CD14-positive monocyte (primary cell): ENCODE data around the gene SPATA31C2. TPM values are rescaled to one million over a fixed set of nuclear protein-coding genes. Genes with fewer than 3 reads are reported as not detected.

Experiments used
- DNase-seq, 3 donors: peaks; one replicate each; pipeline ENCODE4 v3.0.0-alpha.2; 2011 to 2022
- H2AFZ ChIP-seq: 2 replicates; pipeline ENCODE4 v1.6.0; 2012; ENCODE audit warnings: mild to moderate bottlenecking, low read depth, low read length, inconsistent platforms; ENCODE audit not compliant: insufficient read depth, poor library complexity, severe bottlenecking
- H3K27ac ChIP-seq, 2 donors: 1 replicate in 1 of 2; 2 replicates in 1 of 2; pipeline ENCODE4 v1.5.1; 2012 to 2013; ENCODE audit warnings: low read length in 2 of 2, control low read depth in 1 of 2, inconsistent platforms in 1 of 2, low read depth in 1 of 2, mild to moderate bottlenecking in 1 of 2
- H3K27me3 ChIP-seq, 2 donors: one replicate each; pipeline versions ENCODE4 v1.6.0 to v1.6.1; 2011 to 2013; ENCODE audit warnings: low read length in 2 of 2; ENCODE audit not compliant: control insufficient read depth in 2 of 2, insufficient read depth in 2 of 2
- H3K36me3 ChIP-seq, 2 donors: replicated peaks in 1 of 2; 1 replicate in 1 of 2; 2 replicates in 1 of 2; pipeline versions ENCODE4 v1.5.1 to v1.6.1; 2012 to 2013; ENCODE audit warnings: low read length in 2 of 2, control low read depth in 1 of 2, inconsistent platforms in 1 of 2, mild to moderate bottlenecking in 1 of 2; ENCODE audit not compliant: insufficient read depth in 2 of 2, control insufficient read depth in 1 of 2
- H3K4me1 ChIP-seq, 2 donors: 1 replicate in 1 of 2; 2 replicates in 1 of 2; pipeline versions ENCODE4 v1.5.1 to v1.6.1; 2012 to 2013; ENCODE audit warnings: low read length in 2 of 2, control low read depth in 1 of 2, inconsistent platforms in 1 of 2, mild to moderate bottlenecking in 1 of 2, moderate library complexity in 1 of 2; ENCODE audit not compliant: insufficient read depth in 2 of 2, control insufficient read depth in 1 of 2
- H3K4me2 ChIP-seq: replicated peaks from 2 replicates; pipeline ENCODE3; 2012; ENCODE audit warnings: low read length, moderate library complexity, mild to moderate bottlenecking; ENCODE audit not compliant: poor library complexity, severe bottlenecking; ENCODE audit errors: extremely low read depth
- H3K4me3 ChIP-seq, 3 experiments: fragments of 200-600 bp in 1 of 3; sonication (generic) in 1 of 3; replicated peaks in 1 of 3; 1 replicate in 2 of 3; 2 replicates in 1 of 3; pipeline ENCODE4 v1.5.1; 2011 to 2013; ENCODE audit warnings: low read length in 3 of 3, mild to moderate bottlenecking in 3 of 3, control low read depth in 2 of 3, low read depth in 2 of 3, inconsistent platforms in 1 of 3, moderate library complexity in 1 of 3
- H3K79me2 ChIP-seq: 2 replicates; pipeline ENCODE4 v1.6.0; 2012; ENCODE audit warnings: mild to moderate bottlenecking, control low read depth, inconsistent platforms, low read length, moderate library complexity; ENCODE audit not compliant: insufficient read depth
- H3K9ac ChIP-seq: 2 replicates; pipeline ENCODE4 v1.6.0; 2017; ENCODE audit warnings: low read length, mild to moderate bottlenecking; ENCODE audit not compliant: insufficient read depth, poor library complexity, severe bottlenecking
- H3K9me3 ChIP-seq, 2 donors: replicated peaks in 1 of 2; 1 replicate in 1 of 2; 2 replicates in 1 of 2; pipeline versions ENCODE4 v1.5.1 to v1.6.1; 2012 to 2013; ENCODE audit warnings: low read length in 2 of 2, control low read depth in 1 of 2; ENCODE audit not compliant: control insufficient read depth in 1 of 2, insufficient read depth in 1 of 2
- H4K20me1 ChIP-seq: 2 replicates; pipeline ENCODE4 v1.6.0; 2012; ENCODE audit warnings: mild to moderate bottlenecking, low read length, control low read depth, moderate library complexity; ENCODE audit not compliant: insufficient read depth
- H3K27ac Mint-ChIP-seq, 7 donors: one replicate each; pipeline ENCODE4 v1.8.0; 2020; ENCODE audit warnings: mild to moderate bottlenecking in 7 of 7, mixed read lengths in 7 of 7, moderate library complexity in 6 of 7, inconsistent platforms in 2 of 7
- H3K27me3 Mint-ChIP-seq, 3 donors: one replicate each; pipeline ENCODE4 v1.8.0; 2021 to 2022; ENCODE audit warnings: low read depth in 3 of 3, mild to moderate bottlenecking in 3 of 3, mixed read lengths in 3 of 3, moderate library complexity in 3 of 3, inconsistent platforms in 1 of 3
- H3K36me3 Mint-ChIP-seq, 2 donors: one replicate each; pipeline ENCODE4 v1.8.0; 2020; ENCODE audit warnings: mixed read lengths in 2 of 2, inconsistent platforms in 1 of 2, mild to moderate bottlenecking in 1 of 2
- H3K4me1 Mint-ChIP-seq: one replicate; pipeline ENCODE4 v1.8.0; 2020; ENCODE audit warnings: mild to moderate bottlenecking, mixed read lengths
- H3K4me3 Mint-ChIP-seq, 2 donors: one replicate each; pipeline ENCODE4 v1.8.0; 2020; ENCODE audit warnings: mild to moderate bottlenecking in 2 of 2, mixed read lengths in 2 of 2, moderate library complexity in 1 of 2
- H3K9me3 Mint-ChIP-seq, 7 donors: one replicate each; pipeline ENCODE4 v1.8.0; 2020 to 2022; ENCODE audit warnings: mixed read lengths in 7 of 7, mild to moderate bottlenecking in 6 of 7, moderate library complexity in 6 of 7, inconsistent platforms in 2 of 7
- WGBS: methylation state at CpG from one replicate; pipeline ENCODE4 v1.1.5; 2013; ENCODE audit warnings: missing lambda C conversion rate; ENCODE audit not compliant: insufficient coverage; 5-methylcytosine and 5-hydroxymethylcytosine counted together
- intact Hi-C, 2 donors: fragments of 100-400 bp; cut with micrococcal nuclease; formaldehyde crosslinking; loops; one replicate each; pipeline versions ENCODE4 v1.15.0 to v1.15.1; 2023
- polyA plus RNA-seq, 3 donors: library from polyadenylated mRNA; depleted of rRNA in 1 of 3; unstranded in 2 of 3; stranded (reverse) in 1 of 3; fragments of 300-500 nt in 2 of 3; fragments of >200 nt in 1 of 3; fragmentation: Illumina TruSeq in 2 of 3; gene quantifications; 1 replicate in 2 of 3; 2 replicates in 1 of 3; pipeline ENCODE4 v1.2.3, GENCODE V29; 2012 to 2021
- TF ChIP-seq, protein P1 (sequence below): fragments of 200-600 bp; IDR thresholded peaks from one replicate; pipeline ENCODE4 v1.8.0; 2022; ENCODE audit warnings: antibody characterized with exemption, mild to moderate bottlenecking

SPATA31C2 gene
- polyA plus RNA-seq, 3 donors = not detected

GRCh38 chr9:88092797-88093331 lies 45.4 kb downstream of the SPATA31C2 start:
- peak overlapping the region; percentile 1 for H3K9ac ChIP-seq
- H3K27ac Mint-ChIP-seq = peak overlapping the region in 1 of 7 donors; percentile 30
- H3K4me2 ChIP-seq = peak overlapping the region; percentile 43
- no peak for DNase-seq
- H3K4me3 Mint-ChIP-seq = peak overlapping the region; percentile 26 to 50
- H4K20me1 ChIP-seq = no peaks in the 10 kb centered on the region
- peaks cover 1 to 4% (median 2%) of the 10 kb centered on the region in 3 donors for H3K27me3 Mint-ChIP-seq
- H3K27me3 ChIP-seq = no peaks in the 10 kb centered on the region
- H2AFZ ChIP-seq = peak overlapping the region; percentile 53
- no peaks in the 10 kb centered on the region for H3K79me2 ChIP-seq
- intact Hi-C loops = no loop called here
- peaks cover 10% of the 10 kb centered on the region for H3K4me1 Mint-ChIP-seq
- peak overlapping the region in 1 of 3 experiments; percentile 20 for H3K4me3 ChIP-seq
- no peaks in the 10 kb centered on the region for H3K36me3 Mint-ChIP-seq
- 15% methylated on average over 9 of the region's 10 CpGs for WGBS
- H3K4me1 ChIP-seq = peaks cover 3 to 7% of the 10 kb centered on the region in 2 donors
- H3K9me3 Mint-ChIP-seq = peaks cover 0 to 1% (median 0%) of the 10 kb centered on the region in 7 donors
- TF ChIP-seq, protein P1, sequence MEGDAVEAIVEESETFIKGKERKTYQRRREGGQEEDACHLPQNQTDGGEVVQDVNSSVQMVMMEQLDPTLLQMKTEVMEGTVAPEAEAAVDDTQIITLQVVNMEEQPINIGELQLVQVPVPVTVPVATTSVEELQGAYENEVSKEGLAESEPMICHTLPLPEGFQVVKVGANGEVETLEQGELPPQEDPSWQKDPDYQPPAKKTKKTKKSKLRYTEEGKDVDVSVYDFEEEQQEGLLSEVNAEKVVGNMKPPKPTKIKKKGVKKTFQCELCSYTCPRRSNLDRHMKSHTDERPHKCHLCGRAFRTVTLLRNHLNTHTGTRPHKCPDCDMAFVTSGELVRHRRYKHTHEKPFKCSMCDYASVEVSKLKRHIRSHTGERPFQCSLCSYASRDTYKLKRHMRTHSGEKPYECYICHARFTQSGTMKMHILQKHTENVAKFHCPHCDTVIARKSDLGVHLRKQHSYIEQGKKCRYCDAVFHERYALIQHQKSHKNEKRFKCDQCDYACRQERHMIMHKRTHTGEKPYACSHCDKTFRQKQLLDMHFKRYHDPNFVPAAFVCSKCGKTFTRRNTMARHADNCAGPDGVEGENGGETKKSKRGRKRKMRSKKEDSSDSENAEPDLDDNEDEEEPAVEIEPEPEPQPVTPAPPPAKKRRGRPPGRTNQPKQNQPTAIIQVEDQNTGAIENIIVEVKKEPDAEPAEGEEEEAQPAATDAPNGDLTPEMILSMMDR = no peak
- H3K9me3 ChIP-seq = no peaks in the 10 kb centered on the region
- no peak overlapping the region for H3K27ac ChIP-seq
- H3K36me3 ChIP-seq = no peaks in the 10 kb centered on the region

DNA sequence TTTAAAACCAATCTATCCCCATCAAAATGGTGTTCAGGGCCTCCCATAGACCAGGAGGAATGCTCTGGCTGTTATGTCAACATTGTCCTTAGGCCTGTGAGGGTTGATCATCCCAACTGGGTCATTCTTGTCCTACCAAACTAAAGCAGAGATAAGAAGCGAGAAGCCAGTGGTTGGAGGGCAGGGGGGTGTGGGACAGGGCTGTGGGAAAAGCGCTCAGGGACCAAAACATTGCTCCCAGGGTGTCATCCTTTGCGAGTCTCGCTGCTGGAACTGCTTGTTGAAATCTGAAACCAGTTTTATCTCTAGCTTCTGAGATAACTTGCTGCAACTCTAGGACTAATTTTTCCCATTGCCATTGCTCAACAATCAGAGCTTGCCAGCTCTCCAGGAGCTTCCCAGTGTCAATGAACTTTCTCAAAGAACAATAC lies 48.1 kb downstream of the SPATA31C2 start:
- no peak overlapping the region for H3K4me2 ChIP-seq
- Mint-ChIP-seq H3K27ac (no peak overlapping the region), H3K4me3 (no peak overlapping the region), H3K27me3 (peaks cover 5 to 6% (median 5%) of the 10 kb centered on the region in 3 donors), H3K9me3 (peaks cover 0 to 1% (median 0%) of the 10 kb centered on the region in 7 donors), H3K4me1 (peaks cover 10% of the 10 kb centered on the region), H3K36me3 (no peaks in the 10 kb centered on the region)
- no peak overlapping the region for H3K9ac ChIP-seq
- no peak overlapping the region for H3K4me3 ChIP-seq
- H3K4me1 ChIP-seq = peaks cover 3 to 7% of the 10 kb centered on the region in 2 donors
- H4K20me1 ChIP-seq = no peaks in the 10 kb centered on the region
- no peaks in the 10 kb centered on the region for H3K79me2 ChIP-seq
- no peak overlapping the region for H2AFZ ChIP-seq
- TF ChIP-seq, protein P1 = no peak
- no peaks in the 10 kb centered on the region for H3K27me3 ChIP-seq
- H3K9me3 ChIP-seq = no peaks in the 10 kb centered on the region
- H3K36me3 ChIP-seq = no peaks in the 10 kb centered on the region
- WGBS = 93% methylated on average over 3 of the region's 4 CpGs
- H3K27ac ChIP-seq = no peak overlapping the region
- intact Hi-C loops = no loop called here
- no peak for DNase-seq
